MV-4-11 (cell line): ENCODE data around the gene GMPR.
"Not testable (repeated sequence)": the region's sequence is repeated elsewhere in the genome, so short reads cannot be mapped to it uniquely, and the experiment has no call there.

ENCODE experiments used
- DNase-seq: peaks from one replicate; lab custom pipeline; 2025; lab: John Stamatoyannopoulos, UW

The GMPR gene

GRCh38 chr6:16225062-16225731, 13.2 kb upstream of the GMPR start:
- DNase-seq = not testable (repeated sequence)

GRCh38 chr6:16226117-16227047, 12.0 kb upstream of the GMPR start:
- DNase-seq = not testable (repeated sequence)

GRCh38 chr6:16227048-16227562, 11.3 kb upstream of the GMPR start:
- DNase-seq = no peak

- DNase-seq = no peak
These were observed 10.8 kb upstream of the GMPR start for GRCh38 chr6:16227605-16228004.

GRCh38 chr6:16228043-16228442, 10.3 kb upstream of the GMPR start:
- DNase-seq = no peak

- no peak for DNase-seq
These were observed 9.4 kb upstream of the GMPR start for GRCh38 chr6:16228709-16229665.

GRCh38 chr6:16229700-16230099, 8.7 kb upstream of the GMPR start:
- DNase-seq = no peak

- DNase-seq = peak; percentile 41
These were observed 7.4 kb upstream of the GMPR start for GRCh38 chr6:16230953-16231352.

GRCh38 chr6:16232086-16232485, 6.3 kb upstream of the GMPR start:
- no peak for DNase-seq

- DNase-seq = no peak
These were observed 2.3 kb upstream of the GMPR start for GRCh38 chr6:16236009-16236501.

- DNase-seq = peak; percentile 88
These were observed 1.7 kb upstream of the GMPR start for GRCh38 chr6:16236631-16237199.

- DNase-seq = no peak
These were observed 1.1 kb upstream of the GMPR start for GRCh38 chr6:16237242-16237641.

GRCh38 chr6:16238963-16239797, 793 bp downstream of the GMPR start:
- DNase-seq = peak; percentile 51

GRCh38 chr6:16239798-16240123, 1.4 kb downstream of the GMPR start:
- no peak for DNase-seq

- no peak for DNase-seq
These were observed 2.4 kb downstream of the GMPR start for GRCh38 chr6:16240589-16241320.

GRCh38 chr6:16241321-16241689, 2.9 kb downstream of the GMPR start:
- no peak for DNase-seq

- DNase-seq = no peak
These were observed 4.7 kb downstream of the GMPR start for GRCh38 chr6:16243055-16243454.

GRCh38 chr6:16243664-16244063, 5.3 kb downstream of the GMPR start:
- DNase-seq = no peak

GRCh38 chr6:16244446-16244845, 6.1 kb downstream of the GMPR start:
- DNase-seq = no peak

GRCh38 chr6:16244869-16245451, 6.6 kb downstream of the GMPR start:
- no peak for DNase-seq
